Fibroblast of pulmonary artery (primary cell): ENCODE measurements around the gene RFTN1.
A peak's percentile ranks its signal among the peaks of the same experiment; 100 is the strongest.
"Not testable (repeated sequence)": the region's sequence is repeated elsewhere in the genome, so short reads cannot be mapped to it uniquely, and the experiment has no call there.

ENCODE experiments used
- DNase-seq: peaks from one replicate; pipeline ENCODE4 v3.0.0-alpha.2; 2010; ENCODE audit warnings: low read depth
- H3K4me3 ChIP-seq: replicated peaks from 2 replicates; pipeline ENCODE4 v1.5.1; 2011; ENCODE audit warnings: low read depth, mild to moderate bottlenecking, control low read depth, low read length, moderate library complexity
- TF ChIP-seq, protein P1 (sequence below): IDR thresholded peaks from 2 replicates; pipeline ENCODE4 v1.5.1; 2011; ENCODE audit warnings: mild to moderate bottlenecking, control low read depth, low read length, inconsistent platforms; ENCODE audit errors: missing control alignments

Gene RFTN1

GRCh38 chr3:16316396-16316795, 197.1 kb downstream of the RFTN1 start:
- TF ChIP-seq, protein P1, sequence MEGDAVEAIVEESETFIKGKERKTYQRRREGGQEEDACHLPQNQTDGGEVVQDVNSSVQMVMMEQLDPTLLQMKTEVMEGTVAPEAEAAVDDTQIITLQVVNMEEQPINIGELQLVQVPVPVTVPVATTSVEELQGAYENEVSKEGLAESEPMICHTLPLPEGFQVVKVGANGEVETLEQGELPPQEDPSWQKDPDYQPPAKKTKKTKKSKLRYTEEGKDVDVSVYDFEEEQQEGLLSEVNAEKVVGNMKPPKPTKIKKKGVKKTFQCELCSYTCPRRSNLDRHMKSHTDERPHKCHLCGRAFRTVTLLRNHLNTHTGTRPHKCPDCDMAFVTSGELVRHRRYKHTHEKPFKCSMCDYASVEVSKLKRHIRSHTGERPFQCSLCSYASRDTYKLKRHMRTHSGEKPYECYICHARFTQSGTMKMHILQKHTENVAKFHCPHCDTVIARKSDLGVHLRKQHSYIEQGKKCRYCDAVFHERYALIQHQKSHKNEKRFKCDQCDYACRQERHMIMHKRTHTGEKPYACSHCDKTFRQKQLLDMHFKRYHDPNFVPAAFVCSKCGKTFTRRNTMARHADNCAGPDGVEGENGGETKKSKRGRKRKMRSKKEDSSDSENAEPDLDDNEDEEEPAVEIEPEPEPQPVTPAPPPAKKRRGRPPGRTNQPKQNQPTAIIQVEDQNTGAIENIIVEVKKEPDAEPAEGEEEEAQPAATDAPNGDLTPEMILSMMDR: no peak
- H3K4me3 ChIP-seq: no peak overlapping the region
- no peak for DNase-seq

DNA sequence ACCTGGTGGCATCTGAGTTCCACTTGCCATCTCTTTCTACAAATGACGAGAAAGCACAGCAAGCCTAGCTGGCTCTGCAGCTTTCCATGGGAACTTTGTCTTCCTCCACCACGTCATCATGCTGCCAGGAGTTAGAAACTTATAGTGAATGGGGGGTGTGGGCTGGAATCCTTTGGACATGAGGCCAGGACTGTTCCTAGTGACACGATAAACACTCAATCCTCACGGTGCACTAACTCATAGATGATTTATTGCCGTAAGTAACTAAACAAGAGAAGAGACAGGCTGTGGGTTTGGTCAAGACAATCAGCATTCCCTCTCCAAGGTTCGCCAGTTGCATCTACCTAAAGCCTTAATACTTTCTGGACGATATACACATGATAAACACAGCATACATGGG, 197.9 kb downstream of the RFTN1 start:
- TF ChIP-seq, protein P1: no peak
- H3K4me3 ChIP-seq: no peak overlapping the region
- DNase-seq: no peak

- H3K4me3 ChIP-seq: no peak overlapping the region
- DNase-seq: no peak
- TF ChIP-seq, protein P1: no peak
Observed at GRCh38 chr3:16313886-16314645, 199.4 kb downstream of the RFTN1 start.

- H3K4me3 ChIP-seq: no peak overlapping the region
- TF ChIP-seq, protein P1: no peak
- DNase-seq: peak; percentile 39
Observed at GRCh38 chr3:16311960-16312451, 201.5 kb downstream of the RFTN1 start.

- DNase-seq, H3K4me3 ChIP-seq: not testable (repeated sequence)
Observed at GRCh38 chr3:16310486-16310885, 203.0 kb downstream of the RFTN1 start.

DNA sequence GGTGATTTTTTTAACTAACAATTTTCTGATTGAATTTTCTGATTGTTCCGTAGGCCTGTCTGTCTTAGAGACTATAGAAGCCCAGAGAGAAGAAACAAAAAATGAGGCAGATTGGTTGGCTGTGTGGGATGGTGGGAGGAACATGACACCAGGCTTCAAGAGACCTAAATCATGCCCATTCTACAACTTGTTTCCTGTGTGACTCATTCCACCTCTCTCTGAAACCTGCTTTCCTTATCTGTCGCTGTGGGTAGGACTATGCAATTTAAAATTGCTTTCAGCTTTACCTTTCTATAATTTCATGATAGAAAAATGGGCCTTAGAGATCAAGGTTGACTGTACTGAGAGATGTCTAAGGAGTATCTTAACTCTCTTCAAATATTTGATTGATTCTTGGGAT, 203.9 kb downstream of the RFTN1 start:
- TF ChIP-seq, protein P1: no peak
- no peak overlapping the region for H3K4me3 ChIP-seq
- peak; percentile 64 for DNase-seq

DNA sequence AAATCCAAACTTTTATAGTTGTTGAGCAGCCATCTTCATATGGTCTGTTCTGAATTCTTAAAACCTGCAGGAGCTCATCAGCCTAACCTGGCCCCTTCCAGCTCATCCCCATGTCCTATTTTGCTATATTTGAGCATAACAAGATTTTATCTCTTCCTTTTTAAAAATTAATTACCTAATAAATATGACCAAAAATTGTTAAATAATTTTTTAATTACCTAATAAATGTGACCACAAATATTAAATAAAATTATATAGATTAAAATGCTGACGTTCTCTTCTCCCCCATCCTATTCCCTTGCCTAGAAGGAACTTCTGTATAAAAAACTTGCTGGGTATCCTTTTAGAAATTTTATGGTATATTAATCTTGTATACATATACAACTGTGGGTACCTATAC, 204.8 kb downstream of the RFTN1 start:
- DNase-seq: no peak
- no peak overlapping the region for H3K4me3 ChIP-seq
- TF ChIP-seq, protein P1: no peak
